Brain microvascular endothelial cell (primary cell): ENCODE measurements around the gene TMPRSS11A.

Source experiments
- DNase-seq: peaks from one replicate; pipeline ENCODE4 v3.0.0-alpha.2; 2020
- H3K27ac ChIP-seq: fragments of 250-450 bp; sonication (Bioruptor Pico); 2 replicates; pipeline ENCODE4 v1.5.1; 2020; ENCODE audit warnings: mild to moderate bottlenecking, moderate library complexity
- H3K27me3 ChIP-seq: fragments of 250-450 bp; sonication (Bioruptor Pico); replicated peaks from 2 replicates; pipeline ENCODE4 v1.5.1; 2020; ENCODE audit warnings: mild to moderate bottlenecking
- H3K36me3 ChIP-seq: fragments of 250-450 bp; sonication (Bioruptor Pico); replicated peaks from 2 replicates; pipeline ENCODE4 v1.5.1; 2020; ENCODE audit warnings: mild to moderate bottlenecking
- H3K4me3 ChIP-seq: 2 replicates; pipeline ENCODE4 v1.5.1; 2011; ENCODE audit warnings: low read depth, mild to moderate bottlenecking, control low read depth, low read length, moderate library complexity
- in situ Hi-C: cut with HindIII; loops from 2 replicates; pipeline ENCODE4 v1.10.0; 2017; ENCODE audit warnings: low sequenced_read_pairs, low pct_ligation_motif_present
- TF ChIP-seq, protein P1 (sequence below): IDR thresholded peaks from 2 replicates; pipeline ENCODE4 v1.5.1; 2011; ENCODE audit warnings: low read depth, mild to moderate bottlenecking, moderate library complexity, low read length, control low read depth, inconsistent platforms; ENCODE audit errors: missing control alignments

Gene TMPRSS11A

DNA sequence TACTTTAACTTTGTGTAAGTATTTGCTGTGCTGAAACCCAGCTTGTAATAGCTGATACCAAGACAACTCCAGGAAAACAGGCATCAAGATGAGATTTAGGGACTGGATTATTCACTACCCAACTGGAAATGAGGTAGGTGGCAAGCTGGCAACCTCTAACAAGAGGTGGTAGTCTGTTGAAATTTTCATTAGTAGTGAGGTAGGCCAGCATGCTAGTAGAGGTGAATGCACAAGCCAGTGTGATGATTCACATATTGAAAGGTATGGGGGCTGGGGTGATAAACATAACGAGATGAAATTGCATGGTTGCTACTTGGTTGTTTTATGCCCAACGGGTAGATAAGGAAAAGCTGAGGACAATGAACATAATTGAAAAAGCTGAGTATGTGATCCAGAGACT lies 71.0 kb downstream of the TMPRSS11A start:
- Histone ChIP-seq H3K27ac (no peak overlapping the region), H3K36me3 (no peaks in the 10 kb centered on the region), H3K4me3 (no peak overlapping the region), H3K27me3 (no peaks in the 10 kb centered on the region)
- in situ Hi-C loops = no loop called here
- TF ChIP-seq, protein P1, sequence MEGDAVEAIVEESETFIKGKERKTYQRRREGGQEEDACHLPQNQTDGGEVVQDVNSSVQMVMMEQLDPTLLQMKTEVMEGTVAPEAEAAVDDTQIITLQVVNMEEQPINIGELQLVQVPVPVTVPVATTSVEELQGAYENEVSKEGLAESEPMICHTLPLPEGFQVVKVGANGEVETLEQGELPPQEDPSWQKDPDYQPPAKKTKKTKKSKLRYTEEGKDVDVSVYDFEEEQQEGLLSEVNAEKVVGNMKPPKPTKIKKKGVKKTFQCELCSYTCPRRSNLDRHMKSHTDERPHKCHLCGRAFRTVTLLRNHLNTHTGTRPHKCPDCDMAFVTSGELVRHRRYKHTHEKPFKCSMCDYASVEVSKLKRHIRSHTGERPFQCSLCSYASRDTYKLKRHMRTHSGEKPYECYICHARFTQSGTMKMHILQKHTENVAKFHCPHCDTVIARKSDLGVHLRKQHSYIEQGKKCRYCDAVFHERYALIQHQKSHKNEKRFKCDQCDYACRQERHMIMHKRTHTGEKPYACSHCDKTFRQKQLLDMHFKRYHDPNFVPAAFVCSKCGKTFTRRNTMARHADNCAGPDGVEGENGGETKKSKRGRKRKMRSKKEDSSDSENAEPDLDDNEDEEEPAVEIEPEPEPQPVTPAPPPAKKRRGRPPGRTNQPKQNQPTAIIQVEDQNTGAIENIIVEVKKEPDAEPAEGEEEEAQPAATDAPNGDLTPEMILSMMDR = no peak
- DNase-seq = no peak

GRCh38 chr4:67891645-67892044 lies 71.6 kb downstream of the TMPRSS11A start:
- Histone ChIP-seq H3K36me3 (no peaks in the 10 kb centered on the region), H3K27ac (no peak overlapping the region), H3K27me3 (no peaks in the 10 kb centered on the region), H3K4me3 (no peak overlapping the region)
- in situ Hi-C loops = no loop called here
- DNase-seq = no peak
- TF ChIP-seq, protein P1 = no peak

- peak overlapping the region; percentile 79 for H3K27ac ChIP-seq
- in situ Hi-C loops = no loop called here
- H3K27me3 ChIP-seq = no peaks in the 10 kb centered on the region
- no peak overlapping the region for H3K4me3 ChIP-seq
- no peaks in the 10 kb centered on the region for H3K36me3 ChIP-seq
- TF ChIP-seq, protein P1 = no peak
- DNase-seq = peak; percentile 12
Observed at GRCh38 chr4:67886281-67886680, 77.0 kb downstream of the TMPRSS11A start.

GRCh38 chr4:67885762-67886161 lies 77.5 kb downstream of the TMPRSS11A start:
- TF ChIP-seq, protein P1 = no peak
- H3K27ac ChIP-seq = peak overlapping the region; percentile 79
- no peak overlapping the region for H3K4me3 ChIP-seq
- no peaks in the 10 kb centered on the region for H3K27me3 ChIP-seq
- peak; percentile 88 for DNase-seq
- no peaks in the 10 kb centered on the region for H3K36me3 ChIP-seq
- in situ Hi-C loops = no loop called here

DNA sequence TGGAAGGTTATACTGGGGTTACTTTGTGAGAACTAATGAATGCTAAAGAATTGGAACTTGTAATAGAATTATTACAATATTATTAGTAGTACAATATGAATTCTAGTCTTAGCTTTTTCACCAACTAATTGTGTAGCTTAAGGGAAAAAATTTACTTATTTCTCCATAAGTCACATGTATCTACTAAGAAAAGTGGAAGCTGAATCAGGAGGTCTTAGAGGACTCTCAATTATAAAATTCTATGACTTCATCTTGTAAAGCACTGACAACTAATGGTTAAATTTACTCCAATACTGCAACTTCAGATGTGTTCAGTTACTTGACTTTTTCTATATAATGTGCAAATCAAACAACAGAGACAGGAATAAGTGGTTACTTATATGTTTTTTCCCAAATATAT lies 78.6 kb downstream of the TMPRSS11A start:
- in situ Hi-C loops = no loop called here
- no peaks in the 10 kb centered on the region for H3K27me3 ChIP-seq
- H3K4me3 ChIP-seq = no peak overlapping the region
- no peaks in the 10 kb centered on the region for H3K36me3 ChIP-seq
- H3K27ac ChIP-seq = no peak overlapping the region
- TF ChIP-seq, protein P1 = no peak
- DNase-seq = no peak

DNA sequence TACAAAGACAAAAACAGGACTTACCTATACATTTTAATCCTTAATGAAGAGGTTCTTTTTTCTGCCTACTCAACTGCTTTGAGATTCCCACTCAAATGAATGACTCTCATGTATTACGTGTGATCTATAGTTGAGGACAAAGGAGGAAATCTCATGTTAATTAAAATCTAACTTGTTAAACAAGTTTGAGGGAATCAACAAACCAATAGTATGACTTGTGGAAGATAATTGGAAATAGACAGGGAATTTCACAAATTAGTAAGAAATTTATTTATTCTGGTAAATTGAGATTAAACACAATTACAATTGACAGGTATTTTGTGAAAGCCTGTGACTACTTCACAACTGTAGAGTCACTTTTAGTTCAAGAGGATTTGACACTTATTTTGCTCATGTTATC lies 79.4 kb downstream of the TMPRSS11A start, which contains the start of gene TMPRSS11D:
Gene TMPRSS11D, minus strand, starts transcription at position 101 of the 400 bp plus-strand sequence. Its CDS starts 69 bp downstream, at position 32.
- no peak for DNase-seq
- H3K27me3 ChIP-seq = no peaks in the 10 kb centered on the region
- no peaks in the 10 kb centered on the region for H3K36me3 ChIP-seq
- no peak within 1 kb of the TSS for H3K27ac ChIP-seq
- H3K4me3 ChIP-seq = no peak within 1 kb of the TSS
- TF ChIP-seq, protein P1 = no peak
- in situ Hi-C loops = no loop called here
